ENCODE results near the gene DSTN.

DSTN gene

GRCh38 chr20:17584689-17585088 is 14.8 kb downstream of the DSTN start:
- no peak for DNase-seq

GRCh38 chr20:17586250-17586649 is 16.4 kb downstream of the DSTN start:
- DNase-seq = no peak

GRCh38 chr20:17587148-17587547 is 17.3 kb downstream of the DSTN start:
- DNase-seq = no peak

- no peak for DNase-seq
Measured at GRCh38 chr20:17587824-17588223, 17.9 kb downstream of the DSTN start.

DNA sequence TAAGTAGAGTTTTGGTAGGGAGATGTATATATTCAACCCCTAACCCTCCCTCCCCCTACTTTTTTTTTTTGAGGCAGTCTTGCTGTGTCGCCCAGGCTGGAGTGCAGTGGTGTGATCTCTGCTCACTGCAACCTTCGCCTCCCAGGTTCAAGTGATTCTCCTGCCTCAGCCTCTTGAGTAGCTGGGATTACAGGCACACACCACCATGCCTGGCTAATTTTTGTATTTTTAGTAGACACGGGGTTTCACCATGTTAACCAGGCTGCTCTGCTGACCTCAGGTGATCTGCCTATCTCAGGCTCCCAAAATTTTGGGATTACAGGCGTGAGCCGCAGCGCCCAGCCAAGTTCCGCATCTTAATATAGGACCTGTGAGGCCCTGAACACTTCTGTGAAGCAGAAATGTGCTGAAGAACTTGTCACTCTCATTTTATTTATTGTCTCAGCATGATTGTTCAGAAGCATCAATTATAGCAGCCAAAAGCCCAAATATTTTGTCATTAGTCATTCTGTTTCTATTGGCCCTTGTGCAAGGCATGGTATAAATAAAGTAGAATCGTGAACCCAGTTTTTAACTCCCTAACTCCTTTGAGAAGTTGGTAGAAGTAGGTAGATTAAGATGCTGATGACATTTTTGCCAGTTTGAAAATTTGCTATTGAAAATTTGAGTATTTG is 19.4 kb downstream of the DSTN start:
- DNase-seq = no peak

DNA sequence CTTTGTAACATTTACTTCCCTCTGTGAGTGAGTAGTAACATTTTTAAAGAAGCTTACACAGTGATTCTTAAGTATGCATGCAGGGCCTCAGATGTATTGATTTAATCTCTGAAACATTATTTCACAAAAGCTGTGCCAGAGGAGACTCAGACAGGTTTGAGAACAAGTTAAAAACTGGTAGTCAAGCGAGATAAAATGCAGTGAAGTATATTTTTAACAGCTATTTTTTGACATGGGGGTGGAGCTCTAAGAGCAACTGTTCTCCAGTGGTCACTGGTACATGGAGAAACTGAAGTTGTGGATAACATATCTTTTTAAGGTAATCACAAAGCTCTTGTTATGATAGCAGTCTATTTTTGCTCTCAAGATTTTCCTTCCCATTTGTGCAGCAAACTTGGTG is 20.4 kb downstream of the DSTN start:
- no peak for DNase-seq

DNA sequence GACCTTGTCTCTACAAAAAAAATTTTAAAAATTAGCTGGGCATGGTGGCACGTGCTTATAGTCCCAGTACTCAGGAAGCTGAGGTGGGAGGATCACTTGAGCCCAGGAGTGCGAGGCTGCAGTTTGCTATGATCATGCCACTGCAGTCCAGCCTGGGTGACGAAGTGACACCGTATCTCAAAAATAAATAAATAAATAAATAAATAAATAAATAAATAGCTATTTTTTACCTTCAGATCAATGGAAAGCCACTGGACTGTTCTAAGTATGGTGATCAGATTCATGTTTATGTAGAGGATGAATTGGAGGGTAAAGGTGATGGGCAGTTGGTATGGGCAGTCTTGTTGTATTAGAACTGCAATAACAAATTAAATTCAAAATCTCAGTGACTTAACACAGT is 24.0 kb downstream of the DSTN start:
- DNase-seq = no peak

- peak; percentile 80 for DNase-seq
Measured at GRCh38 chr20:17594443-17594842, 24.6 kb downstream of the DSTN start.

- no peak for DNase-seq
Measured at GRCh38 chr20:17595856-17596255, 26.0 kb downstream of the DSTN start.

GRCh38 chr20:17598013-17598550 is 28.2 kb downstream of the DSTN start:
- no peak for DNase-seq

DNA sequence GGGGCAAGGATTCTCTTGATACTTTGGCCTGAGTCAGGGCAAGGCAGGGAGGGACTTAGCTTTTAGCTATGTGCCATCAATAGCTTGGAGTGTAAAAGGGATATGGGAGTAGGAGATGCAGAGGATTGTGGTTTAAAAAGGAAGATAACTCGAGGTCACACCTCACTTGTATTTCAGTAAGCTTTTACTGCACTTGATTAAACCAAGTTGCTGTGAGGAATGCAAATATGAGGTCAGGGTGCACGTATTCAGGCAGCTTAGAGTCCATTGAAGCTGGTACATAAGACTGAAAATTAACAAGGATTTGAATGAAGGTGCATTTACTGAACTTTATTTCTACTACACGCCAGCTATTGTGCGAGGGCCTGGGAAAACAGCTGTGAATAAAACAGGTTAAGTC is 32.1 kb downstream of the DSTN start:
- no peak for DNase-seq

DNA sequence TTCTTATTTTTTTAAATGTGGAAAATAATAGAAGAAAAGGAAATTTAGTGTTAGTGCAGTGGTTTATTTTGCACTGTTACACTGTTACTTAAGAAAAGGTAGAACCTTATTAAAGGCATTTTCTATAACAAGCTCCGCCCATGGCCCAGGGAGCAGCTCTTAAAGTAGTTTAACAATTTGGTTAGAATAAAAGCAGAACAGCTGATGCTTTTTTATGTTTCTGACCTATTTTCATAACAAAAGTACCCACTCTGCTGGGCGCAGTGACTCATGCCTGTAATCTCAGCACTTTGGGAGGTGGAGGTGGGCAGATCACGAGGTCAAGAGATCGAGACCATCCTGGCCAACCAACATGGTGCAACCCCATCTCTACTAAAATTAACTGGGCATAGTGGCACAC is 32.6 kb downstream of the DSTN start:
- DNase-seq = no peak

GRCh38 chr20:17605131-17605660 is 35.3 kb downstream of the DSTN start:
- no peak for DNase-seq

- DNase-seq = no peak
Measured at GRCh38 chr20:17606001-17606400, 36.1 kb downstream of the DSTN start.

DNA sequence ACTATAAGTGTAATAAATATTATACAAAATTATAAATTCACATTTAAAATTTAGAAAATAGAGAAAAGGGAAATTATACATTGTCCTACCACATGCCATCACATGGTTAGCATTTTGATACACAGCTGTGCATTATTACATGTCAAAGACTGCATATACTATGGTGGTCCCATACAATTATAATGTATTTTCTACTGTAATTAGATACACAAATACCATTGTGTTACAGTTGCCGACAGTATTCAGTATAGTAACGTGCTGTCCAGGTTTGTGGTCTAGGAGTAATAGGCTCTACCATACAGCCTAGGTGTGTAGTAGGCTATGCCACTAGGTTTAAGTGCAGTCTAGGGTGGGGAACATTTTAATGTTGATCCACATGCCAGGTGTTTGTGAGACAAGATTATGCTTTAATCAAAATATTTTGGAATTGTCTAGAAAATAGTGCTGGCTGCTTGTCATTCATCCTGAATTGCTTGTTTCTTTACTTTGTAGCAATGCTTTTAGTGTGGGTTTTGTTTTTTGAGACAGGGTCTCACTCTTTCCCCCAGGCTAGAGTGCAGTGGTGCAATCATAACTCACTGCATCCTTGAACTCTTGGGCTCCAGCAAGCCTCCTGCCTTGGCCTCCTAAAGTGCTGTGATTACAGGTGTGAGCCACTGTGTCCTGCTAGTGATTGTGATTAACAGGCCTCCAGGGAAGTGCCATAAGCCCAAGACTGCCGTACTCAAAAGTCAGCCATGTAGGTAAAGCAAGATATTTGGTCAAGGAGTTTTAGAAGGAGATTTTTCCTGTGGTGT is 39.0 kb downstream of the DSTN start:
- DNase-seq = no peak

DNA sequence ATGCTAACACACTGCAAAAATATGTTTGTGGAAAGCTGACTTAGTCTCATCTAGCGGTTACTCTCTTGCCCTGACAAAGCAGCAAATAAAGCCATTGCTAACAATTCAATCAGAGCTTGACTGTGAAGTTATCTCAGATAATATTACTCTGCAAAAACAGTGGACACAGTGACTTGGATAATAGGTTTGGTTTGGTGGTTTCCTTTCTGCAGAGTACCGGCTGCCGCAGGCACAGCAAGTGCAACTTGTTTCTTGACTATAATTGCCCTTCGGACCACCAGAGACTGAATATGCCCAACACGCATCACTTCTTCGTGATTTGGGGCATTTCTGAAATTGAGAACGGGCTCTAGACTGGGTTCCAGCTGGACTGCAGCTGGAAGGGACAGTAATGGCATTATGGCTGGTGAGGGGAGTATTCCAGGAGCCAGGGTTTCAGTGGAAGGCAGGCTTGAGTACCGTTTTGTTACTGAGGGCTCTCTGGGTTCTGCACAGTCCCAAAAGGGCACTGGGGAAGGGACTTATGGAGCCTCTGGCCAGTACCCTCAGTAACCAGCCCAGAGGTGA is 40.0 kb downstream of the DSTN start:
- DNase-seq = no peak

DNA sequence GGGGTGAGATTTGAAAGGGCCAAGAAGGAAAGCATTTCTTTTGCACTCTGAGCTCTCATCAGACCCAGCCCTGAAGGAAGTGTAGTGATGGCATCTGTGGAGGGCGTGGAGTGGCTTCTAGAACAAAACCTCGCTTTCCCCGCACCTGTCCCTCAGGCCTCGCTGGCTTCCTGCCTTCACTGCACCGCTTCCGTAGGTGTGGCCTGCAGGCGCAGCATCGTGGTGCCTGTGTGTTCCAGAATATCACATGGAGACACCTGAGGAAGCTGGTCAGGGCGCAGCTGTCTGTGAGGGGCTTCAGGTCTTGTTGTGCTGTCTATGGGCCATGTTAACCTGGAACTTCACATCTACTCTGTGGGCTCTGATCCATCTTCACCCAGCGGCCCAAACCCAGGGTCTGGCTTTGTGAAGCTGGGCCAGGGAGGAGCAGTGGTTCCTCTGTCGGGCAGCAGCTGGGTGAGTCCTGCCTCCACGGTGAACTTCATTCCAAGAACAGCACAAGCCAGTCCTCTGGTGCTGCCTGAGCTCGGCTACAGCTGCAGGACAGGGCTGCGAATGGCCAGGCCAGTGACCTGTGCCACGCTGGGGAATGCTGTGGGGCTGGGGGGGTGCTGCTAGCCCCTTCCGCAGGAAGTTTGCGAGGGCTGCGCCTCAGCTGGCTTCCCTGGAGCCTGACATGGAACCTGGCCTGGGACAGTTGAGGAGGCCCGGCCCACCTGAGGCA is 40.9 kb downstream of the DSTN start:
- peak; percentile 52 for DNase-seq

GRCh38 chr20:17611290-17611539 is 41.3 kb downstream of the DSTN start:
- no peak for DNase-seq

DNA sequence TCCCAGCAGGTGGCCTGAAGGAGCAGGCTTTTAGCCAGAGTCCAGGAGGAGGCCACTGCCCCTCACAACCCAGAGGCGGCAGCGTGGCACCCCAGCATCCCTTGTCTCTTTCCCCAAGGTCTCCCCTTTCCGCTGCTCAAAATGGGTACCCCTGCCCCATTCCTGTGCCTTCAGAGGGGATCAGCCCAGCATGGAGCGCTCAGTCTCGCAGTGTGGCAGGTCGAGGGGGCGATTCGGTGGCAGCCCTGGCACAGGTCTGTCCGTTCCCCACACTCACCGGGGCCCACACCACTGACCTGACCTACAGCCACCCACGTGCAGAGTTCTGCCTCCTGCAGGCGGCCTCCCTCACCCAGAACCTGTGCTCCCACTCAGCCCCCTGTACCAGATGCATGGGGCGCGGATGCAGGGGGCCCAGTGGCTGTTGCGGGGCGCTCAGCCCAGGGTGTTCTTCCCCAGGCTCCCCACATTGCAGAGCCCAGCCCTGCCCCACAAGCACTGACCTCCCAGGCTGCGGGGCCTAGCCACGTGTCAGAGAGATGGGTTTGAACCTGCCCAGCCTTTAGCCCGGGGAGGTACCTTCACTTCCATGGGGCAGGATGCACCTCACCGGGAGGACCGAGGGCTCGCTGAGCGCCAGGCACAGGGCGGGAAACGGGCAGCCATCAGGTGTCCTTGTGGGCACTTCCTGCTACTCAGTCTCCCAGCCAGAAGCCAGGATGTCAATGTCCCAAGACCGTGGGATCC is 41.8 kb downstream of the DSTN start:
- peak; percentile 60 for DNase-seq

DNA sequence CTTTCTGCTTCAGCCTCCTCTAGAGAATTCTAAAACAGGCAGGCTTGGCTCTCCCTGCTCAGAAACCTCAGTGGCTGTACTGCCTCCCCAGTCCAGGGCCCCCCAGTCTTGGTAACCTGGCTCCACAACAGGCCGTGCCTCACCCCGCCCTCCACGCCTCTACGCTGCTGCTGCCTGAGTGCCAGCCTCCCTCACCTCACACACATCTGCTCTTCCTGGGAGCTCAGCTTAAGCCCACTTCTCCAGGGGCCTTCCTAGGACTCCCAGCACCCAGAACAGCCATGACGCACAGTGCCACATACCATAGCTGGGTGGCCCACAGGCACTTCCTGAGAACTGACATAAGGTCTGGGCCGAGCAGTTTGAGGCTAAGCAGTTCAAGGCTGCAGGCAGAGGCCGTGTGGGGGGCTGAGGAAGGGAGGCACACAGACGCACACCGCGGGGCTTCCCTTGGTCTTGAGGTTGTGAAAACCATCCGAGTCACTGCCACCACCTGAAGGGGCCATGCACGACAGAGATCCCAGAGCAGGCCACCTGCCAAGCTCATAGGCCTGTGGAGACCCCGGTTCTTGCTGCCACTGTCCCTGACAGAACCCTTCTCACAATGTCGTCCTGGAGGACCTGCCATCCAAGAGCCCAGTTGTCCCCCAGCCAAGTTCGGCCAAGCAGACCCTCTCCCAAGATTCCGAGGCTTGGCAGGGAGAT is 42.6 kb downstream of the DSTN start:
- peak; percentile 67 for DNase-seq

- no peak for DNase-seq
Measured at GRCh38 chr20:17612992-17613327, 43.1 kb downstream of the DSTN start.

Data from femur (tissue), 1 donor.